Activated naive CD8-positive, alpha-beta T cell (primary cell): Measurements from ENCODE around the gene SMCHD1.
"Not testable (repeated sequence)": the region's sequence is repeated elsewhere in the genome, so short reads cannot be mapped to it uniquely, and the experiment has no call there.

ENCODE experiments used
- H3K27ac Mint-ChIP-seq: one replicate; pipeline ENCODE4 v1.8.0; 2021; ENCODE audit warnings: mixed read lengths
- H3K27me3 Mint-ChIP-seq: one replicate; pipeline ENCODE4 v1.8.0; 2021; ENCODE audit warnings: mixed read lengths
- H3K36me3 Mint-ChIP-seq: one replicate; pipeline ENCODE4 v1.8.0; 2021; ENCODE audit warnings: mixed read lengths
- H3K4me1 Mint-ChIP-seq: one replicate; pipeline ENCODE4 v1.8.0; 2021; ENCODE audit warnings: low read depth, mixed read lengths
- H3K4me3 Mint-ChIP-seq: one replicate; pipeline ENCODE4 v1.8.0; 2021; ENCODE audit warnings: mild to moderate bottlenecking, mixed read lengths
- H3K9me3 Mint-ChIP-seq: one replicate; pipeline ENCODE4 v1.8.0; 2021; ENCODE audit warnings: low read depth, mixed read lengths

SMCHD1 gene

DNA sequence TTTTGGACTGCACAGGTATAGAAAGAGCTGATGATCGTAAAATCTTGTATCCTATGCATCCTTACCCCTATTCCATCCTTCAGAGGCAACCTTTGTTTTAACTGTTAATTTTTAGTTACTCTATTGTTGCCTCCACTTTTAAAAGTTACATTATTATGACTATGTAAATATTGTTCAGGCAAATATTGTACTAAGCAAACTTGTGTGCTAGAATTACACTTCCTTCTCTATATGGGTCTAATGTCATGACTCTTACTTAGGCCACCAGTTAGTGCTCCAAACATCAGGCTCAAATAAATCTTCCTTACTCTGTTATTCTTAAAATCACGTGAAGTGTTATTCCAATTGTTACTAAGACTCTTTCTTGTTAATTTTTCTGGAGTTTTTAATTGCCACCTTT lies 143.8 kb downstream of the SMCHD1 start:
- Mint-ChIP-seq H3K9me3 (no peaks in the 10 kb centered on the region), H3K27ac (peak overlapping the region; percentile 42), H3K4me3 (no peak overlapping the region), H3K27me3 (no peaks in the 10 kb centered on the region), H3K4me1 (peaks cover 2% of the 10 kb centered on the region), H3K36me3 (peaks cover 20% of the 10 kb centered on the region)

DNA sequence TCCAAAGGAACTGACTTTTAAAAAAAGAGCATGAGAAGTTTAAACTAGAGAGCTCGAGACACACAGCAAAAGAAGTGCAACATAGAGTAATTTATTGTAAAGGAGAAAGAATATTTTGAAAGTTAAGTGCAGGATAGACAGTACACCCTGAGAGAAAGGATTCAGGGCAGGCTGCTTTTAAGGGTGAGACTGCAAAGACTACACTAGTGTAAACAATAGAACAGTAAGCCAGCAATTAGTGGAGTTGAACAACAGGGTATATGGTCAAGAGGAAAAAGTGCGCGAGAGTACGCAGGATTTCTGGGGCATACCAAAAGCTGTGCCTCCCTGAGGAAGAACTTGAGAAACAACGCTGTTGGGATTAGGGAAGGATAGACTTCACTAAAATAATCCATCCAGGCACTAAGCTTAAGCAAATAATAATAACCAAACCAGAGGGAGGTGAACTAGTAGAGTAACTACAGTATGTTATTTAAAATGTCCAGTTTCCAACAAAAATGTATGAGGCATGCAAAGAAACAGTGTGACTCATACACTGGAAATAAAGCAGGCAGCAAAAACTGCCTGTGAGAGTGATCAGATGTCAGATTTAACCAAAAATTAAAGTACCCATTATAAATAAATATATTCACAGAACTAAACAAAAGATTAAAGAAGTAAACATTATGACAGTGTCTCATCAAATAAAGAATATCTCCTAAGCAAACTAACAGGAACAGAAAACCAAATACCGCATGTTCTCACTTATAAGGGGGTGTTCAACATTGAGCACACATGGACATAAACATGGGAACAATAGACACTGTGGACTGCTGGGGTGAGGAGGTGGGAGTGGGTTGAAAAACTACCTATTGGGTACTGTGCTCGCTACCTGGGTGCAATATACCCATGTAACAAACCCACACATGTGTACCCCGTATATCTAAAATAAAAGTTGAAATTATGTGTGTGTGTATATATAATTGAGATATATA lies 150.7 kb downstream of the SMCHD1 start:
- peaks cover 17% of the 10 kb centered on the region for H3K36me3 Mint-ChIP-seq
- peak overlapping the region; percentile 61 for H3K27ac Mint-ChIP-seq
- no peak overlapping the region for H3K4me3 Mint-ChIP-seq
- H3K9me3 Mint-ChIP-seq, result peaks cover 9% of the 10 kb centered on the region
- no peaks in the 10 kb centered on the region for H3K4me1 Mint-ChIP-seq
- H3K27me3 Mint-ChIP-seq, result no peaks in the 10 kb centered on the region

DNA sequence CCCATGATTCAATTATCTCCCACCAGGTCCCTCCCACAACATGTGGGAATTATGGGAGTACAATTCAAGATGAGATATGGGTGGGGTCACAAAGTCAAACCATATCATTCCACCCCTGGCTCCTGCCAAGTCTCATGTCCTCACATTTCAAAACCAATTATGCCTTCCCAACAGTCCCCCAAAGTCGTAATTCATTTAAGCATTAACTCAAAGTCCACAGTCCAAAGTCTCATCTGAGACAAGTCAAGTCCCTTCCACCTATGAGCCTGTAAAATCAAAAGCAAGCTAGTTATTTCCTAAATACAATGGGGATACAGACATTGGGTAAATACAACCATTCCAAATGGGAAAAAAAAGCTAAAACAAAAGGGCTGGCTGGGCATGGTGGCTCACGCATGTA lies 153.1 kb downstream of the SMCHD1 start:
- Mint-ChIP-seq H3K9me3 (peaks cover 27% of the 10 kb centered on the region), H3K36me3 (peaks cover 21% of the 10 kb centered on the region)
- H3K4me3 Mint-ChIP-seq, H3K4me1 Mint-ChIP-seq, H3K27ac Mint-ChIP-seq, H3K27me3 Mint-ChIP-seq: not testable (repeated sequence)

DNA sequence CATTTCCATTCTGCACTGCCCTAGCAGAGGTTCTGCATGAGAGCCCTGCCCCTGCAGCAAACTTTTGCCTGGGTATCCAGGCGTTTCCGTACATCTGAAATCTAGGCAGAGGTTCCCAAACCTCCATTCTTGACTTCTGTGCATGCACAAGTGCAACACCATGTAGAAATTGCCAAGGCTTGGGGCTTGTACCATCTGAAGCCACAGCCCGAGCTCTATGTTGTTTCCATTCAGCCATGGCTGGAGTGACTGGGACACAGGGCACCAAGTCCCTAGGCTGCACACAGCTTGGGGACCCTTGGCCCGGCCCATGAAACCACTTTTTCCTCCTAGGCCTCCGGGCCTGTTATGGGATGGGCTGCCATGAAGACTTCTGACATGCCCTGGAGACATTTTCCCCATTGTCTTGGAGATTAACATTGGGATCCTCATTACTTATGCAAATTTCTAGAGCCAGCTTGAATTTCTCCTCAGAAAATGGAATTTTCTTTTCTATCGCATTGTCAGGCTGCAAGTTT lies 154.2 kb downstream of the SMCHD1 start:
- H3K27me3 Mint-ChIP-seq, H3K27ac Mint-ChIP-seq: not testable (repeated sequence)

DNA sequence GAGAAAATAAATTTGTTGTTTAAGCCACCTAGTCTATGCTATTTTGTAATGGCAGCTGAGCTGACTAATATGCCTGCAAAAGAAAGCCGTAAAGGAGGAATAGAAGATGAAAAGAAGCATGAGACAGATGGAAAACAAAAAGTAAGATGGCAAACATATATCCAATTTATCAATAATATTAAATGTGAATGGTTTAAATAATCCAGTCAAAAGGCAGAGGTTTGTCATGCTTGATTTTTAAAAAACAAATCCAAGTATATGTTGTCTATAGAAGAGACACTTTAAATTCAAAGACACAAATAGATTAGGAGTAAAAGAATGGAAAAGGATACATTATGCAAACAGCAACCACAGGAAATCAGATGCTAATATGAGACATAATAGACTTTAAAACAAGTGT lies 155.9 kb downstream of the SMCHD1 start:
- Mint-ChIP-seq H3K36me3 (peaks cover 29% of the 10 kb centered on the region), H3K4me3 (no peak overlapping the region), H3K4me1 (no peaks in the 10 kb centered on the region), H3K9me3 (peaks cover 38% of the 10 kb centered on the region), H3K27me3 (no peaks in the 10 kb centered on the region), H3K27ac (no peak overlapping the region)

More for the DNA sequence above, 154.2 kb downstream of the SMCHD1 start:
- H3K4me3 Mint-ChIP-seq, H3K4me1 Mint-ChIP-seq: not testable (repeated sequence)
- peaks cover 23% of the 10 kb centered on the region for H3K36me3 Mint-ChIP-seq
- peaks cover 32% of the 10 kb centered on the region for H3K9me3 Mint-ChIP-seq

DNA sequence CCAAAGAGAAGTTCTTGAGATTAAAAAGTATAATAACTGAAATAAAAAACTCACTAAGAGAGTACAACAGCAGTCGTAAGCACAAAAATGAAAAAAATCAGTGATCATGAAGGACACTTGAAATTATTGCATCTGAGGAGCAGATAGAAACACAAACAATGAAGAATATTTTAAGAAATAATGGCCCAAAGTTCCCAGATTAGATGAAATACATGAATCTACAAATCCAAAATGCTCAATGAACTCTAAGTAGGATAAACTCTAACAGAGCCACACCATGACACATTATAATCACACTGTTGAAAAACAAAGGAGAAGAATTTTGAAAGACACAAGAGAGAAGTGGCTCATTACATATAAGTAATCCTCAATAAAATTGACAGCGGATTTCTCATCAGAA lies 159.4 kb downstream of the SMCHD1 start:
- Mint-ChIP-seq H3K4me3 (no peak overlapping the region), H3K27me3 (no peaks in the 10 kb centered on the region), H3K9me3 (peaks cover 43% of the 10 kb centered on the region), H3K36me3 (peaks cover 24% of the 10 kb centered on the region), H3K4me1 (no peaks in the 10 kb centered on the region), H3K27ac (no peak overlapping the region)

DNA sequence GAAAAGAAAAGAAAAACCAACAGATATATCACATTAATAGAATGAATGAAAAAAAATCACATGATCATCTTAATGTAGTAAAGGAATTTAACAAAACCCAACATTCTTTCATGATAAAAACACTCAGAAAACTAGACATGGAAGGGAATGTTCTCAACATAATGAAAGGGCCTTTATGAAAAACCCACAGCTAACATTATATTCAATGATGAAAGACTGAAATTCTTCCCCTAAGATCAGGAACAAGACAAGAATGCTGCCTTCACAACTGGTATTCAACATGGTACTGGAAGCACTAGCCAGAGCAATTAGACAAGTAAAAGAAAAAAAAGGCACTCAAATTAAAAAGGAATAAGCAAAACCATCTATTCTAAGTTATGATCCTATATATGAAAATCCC lies 162.8 kb downstream of the SMCHD1 start:
- Mint-ChIP-seq H3K9me3 (peaks cover 16% of the 10 kb centered on the region), H3K27ac (no peak overlapping the region), H3K4me1 (no peaks in the 10 kb centered on the region), H3K27me3 (no peaks in the 10 kb centered on the region), H3K4me3 (no peak overlapping the region), H3K36me3 (peaks cover 14% of the 10 kb centered on the region)

DNA sequence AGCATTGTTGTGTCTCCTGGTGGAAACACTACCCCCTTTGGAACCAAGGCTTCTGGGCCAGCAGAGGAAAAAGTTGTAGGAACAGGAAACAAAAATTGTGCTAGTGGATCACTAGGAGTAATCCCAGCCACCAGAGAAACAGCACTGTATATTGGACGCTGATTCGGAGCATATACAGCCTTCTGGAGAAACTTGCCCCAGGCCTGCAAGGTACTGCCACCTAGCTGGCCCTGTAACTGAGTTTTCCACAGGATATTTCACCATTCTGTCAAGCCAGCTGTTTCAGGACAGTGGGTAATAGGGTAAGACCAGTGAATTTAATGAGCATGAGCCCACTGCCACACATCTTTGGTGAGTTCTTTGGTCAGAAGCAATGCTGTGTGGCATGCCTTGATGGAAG lies 166.2 kb downstream of the SMCHD1 start:
- H3K36me3 Mint-ChIP-seq, result peaks cover 3% of the 10 kb centered on the region
- no peak overlapping the region for H3K27ac Mint-ChIP-seq
- H3K9me3 Mint-ChIP-seq, result peaks cover 5% of the 10 kb centered on the region
- H3K27me3 Mint-ChIP-seq, result no peaks in the 10 kb centered on the region
- H3K4me3 Mint-ChIP-seq, result no peak overlapping the region
- no peaks in the 10 kb centered on the region for H3K4me1 Mint-ChIP-seq

DNA sequence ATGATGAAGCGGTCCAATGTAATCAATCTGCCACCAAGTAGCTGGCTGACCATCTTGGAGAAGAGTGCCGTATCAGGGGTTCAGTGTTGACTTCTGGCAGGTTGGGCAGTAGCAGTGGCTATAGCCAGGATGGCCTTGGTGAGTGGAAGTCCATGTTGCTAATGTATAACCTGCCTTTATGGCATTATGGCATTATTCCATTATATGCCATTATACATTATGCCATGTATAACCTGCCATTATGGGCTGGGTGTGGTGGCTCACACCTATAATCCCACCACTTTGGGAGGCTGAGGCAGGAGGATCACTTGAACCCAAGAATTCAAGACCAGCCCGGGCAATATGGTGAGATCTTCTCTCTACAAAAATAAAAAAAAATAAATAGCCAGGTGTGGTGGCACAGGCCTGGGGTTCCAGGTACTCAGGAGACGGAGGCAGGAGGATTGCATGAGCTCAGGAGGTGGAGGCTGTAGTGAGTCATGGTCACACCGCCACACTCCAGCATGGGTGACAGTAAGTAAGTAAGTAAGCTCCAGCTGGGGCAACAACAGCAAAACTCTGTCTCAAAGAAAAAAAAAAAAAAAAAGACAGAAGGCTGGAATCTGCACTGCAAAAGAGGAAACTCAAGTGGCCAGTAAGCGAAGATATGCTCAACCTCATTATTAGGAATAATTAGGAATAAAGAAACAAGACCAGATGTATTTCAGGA lies 166.8 kb downstream of the SMCHD1 start:
- no peak overlapping the region for H3K27ac Mint-ChIP-seq
- peaks cover 5% of the 10 kb centered on the region for H3K9me3 Mint-ChIP-seq
- no peak overlapping the region for H3K4me3 Mint-ChIP-seq
- peaks cover 3% of the 10 kb centered on the region for H3K36me3 Mint-ChIP-seq
- H3K27me3 Mint-ChIP-seq, result no peaks in the 10 kb centered on the region
- no peaks in the 10 kb centered on the region for H3K4me1 Mint-ChIP-seq

DNA sequence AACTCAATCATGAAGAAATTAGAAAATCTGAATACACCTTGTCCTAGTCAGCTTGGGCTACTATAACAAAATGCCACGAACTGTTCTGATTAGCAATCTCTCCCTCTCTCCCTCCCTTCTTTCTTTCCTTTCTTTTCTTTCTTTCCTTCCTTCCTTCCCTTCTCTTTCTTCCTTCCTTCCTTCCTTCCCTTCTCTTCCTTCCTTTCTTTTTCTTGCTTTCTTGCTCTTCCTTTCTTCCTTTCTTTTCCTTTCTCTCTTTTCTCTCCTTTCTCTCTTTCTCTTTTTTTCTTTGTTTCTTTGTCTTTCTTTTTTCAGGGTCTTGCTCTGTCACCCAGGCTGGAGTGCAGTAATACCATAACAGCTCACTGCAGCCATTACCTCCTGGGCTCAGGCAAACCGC lies 167.7 kb downstream of the SMCHD1 start:
- Mint-ChIP-seq H3K4me3 (no peak overlapping the region), H3K36me3 (peaks cover 3% of the 10 kb centered on the region), H3K27me3 (no peaks in the 10 kb centered on the region), H3K4me1 (no peaks in the 10 kb centered on the region), H3K27ac (no peak overlapping the region), H3K9me3 (peaks cover 4% of the 10 kb centered on the region)

DNA sequence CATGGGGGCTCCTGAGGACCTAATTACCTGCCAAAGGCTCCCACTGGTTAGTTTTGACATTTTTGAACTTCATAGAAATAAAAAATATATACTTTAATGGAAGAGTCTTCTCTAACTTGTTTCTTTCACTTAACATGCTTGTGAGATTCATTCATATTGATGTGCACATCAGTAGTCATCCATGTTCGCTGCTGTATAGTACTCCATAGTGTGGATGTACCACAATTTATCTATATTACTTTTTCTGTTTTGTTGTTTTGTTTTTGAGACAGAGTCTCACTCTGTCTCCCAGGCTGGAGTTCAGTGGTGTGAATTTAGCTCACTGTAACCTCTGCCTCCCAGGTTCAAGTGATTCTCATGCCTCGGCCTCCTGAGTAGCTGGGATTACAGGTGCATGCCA lies 168.4 kb downstream of the SMCHD1 start:
- Mint-ChIP-seq H3K4me3 (no peak overlapping the region), H3K4me1 (no peaks in the 10 kb centered on the region), H3K36me3 (peaks cover 2% of the 10 kb centered on the region), H3K27ac (no peak overlapping the region), H3K9me3 (no peaks in the 10 kb centered on the region), H3K27me3 (no peaks in the 10 kb centered on the region)

DNA sequence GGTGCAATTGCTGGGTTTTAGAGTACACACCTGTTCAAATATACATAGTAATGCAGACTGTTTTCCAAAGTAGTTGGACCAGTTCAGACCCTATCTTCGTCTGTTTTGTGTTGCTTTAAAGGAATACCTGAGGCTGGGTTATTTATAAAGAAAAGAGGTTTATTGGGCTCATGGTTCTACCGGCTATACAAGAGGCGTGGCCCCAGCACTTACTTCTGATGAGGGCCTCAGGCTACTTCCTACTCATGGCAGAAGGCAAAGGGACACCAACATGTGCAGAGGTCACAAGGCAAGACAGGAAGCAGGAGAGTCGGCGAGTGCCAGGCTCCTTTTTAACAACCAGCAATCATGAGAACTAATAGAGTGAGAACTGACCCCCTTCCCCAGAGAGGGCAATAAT lies 169.3 kb downstream of the SMCHD1 start:
- Mint-ChIP-seq H3K9me3 (no peaks in the 10 kb centered on the region), H3K36me3 (no peaks in the 10 kb centered on the region), H3K27ac (no peak overlapping the region), H3K4me3 (no peak overlapping the region), H3K4me1 (no peaks in the 10 kb centered on the region), H3K27me3 (no peaks in the 10 kb centered on the region)

DNA sequence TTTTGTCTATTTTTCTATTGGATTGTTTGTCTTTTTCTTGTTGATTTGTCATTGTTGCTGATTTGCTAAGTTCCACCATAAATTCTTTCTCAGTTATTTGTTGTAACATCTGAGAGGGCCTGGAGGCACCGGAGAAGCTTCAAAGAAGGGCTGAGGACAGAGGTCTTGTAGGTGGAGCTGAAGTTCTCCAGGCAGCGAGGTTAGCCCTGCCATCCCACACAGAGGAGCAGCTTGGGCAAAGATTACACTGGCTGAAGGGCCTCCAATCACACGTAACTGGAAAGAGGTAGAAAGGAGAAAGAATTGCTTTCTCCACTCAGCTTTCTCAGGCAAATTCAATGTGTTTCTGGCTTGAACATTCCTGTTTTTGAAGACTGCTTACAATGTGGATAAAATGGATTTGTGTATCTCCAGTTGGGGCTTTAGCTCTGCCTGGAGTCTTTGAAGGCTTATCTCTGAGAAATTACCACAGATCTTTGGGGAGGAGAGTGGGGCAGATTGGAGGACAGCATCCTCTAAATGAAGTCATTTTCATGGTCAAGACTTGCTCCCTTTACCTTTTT lies 170.2 kb downstream of the SMCHD1 start:
- Mint-ChIP-seq H3K4me1 (no peaks in the 10 kb centered on the region), H3K9me3 (no peaks in the 10 kb centered on the region), H3K36me3 (no peaks in the 10 kb centered on the region), H3K27ac (no peak overlapping the region), H3K27me3 (no peaks in the 10 kb centered on the region), H3K4me3 (no peak overlapping the region)

DNA sequence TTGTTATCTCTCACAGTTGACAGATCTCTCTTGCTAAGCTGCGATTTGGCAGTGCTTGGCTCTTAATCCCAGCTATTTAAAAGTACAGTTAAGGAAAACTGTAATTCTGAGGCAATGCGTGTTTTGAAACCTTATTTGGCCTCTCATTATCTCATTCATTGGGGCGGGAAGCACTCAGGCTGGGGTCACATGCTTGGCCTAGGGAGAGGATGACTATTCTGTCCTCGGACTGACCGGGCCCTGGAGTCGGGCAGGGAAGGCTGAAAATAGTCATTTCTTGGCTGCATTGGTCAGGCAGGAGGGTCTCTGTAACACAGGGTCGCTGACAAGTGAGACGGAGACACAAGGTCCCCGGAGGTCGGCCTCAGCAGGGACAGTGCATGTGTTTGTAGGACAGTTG lies 171.1 kb downstream of the SMCHD1 start:
- Mint-ChIP-seq H3K4me1 (no peaks in the 10 kb centered on the region), H3K4me3 (no peak overlapping the region), H3K27ac (no peak overlapping the region), H3K36me3 (no peaks in the 10 kb centered on the region), H3K9me3 (no peaks in the 10 kb centered on the region), H3K27me3 (no peaks in the 10 kb centered on the region)

DNA sequence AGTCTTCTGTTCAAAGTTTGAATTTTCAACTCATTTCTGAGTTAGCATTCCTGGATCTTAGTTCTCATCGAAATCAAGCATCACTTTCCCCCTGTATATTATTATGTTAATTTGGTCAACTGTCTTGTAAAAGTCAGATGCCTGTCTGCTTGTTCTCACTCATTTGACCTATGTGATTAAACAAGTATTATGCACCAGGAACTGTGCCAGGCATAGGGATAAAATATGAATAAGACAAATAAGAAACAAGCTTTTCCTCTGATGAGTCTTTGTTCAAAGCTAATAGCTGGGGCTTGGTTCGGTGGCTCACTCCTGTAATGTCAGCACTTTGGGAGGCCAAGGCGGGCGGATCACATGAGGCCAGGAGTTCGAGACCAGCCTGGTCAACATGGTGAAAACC lies 171.5 kb downstream of the SMCHD1 start:
- Mint-ChIP-seq H3K27ac (no peak overlapping the region), H3K36me3 (no peaks in the 10 kb centered on the region), H3K4me1 (no peaks in the 10 kb centered on the region), H3K4me3 (no peak overlapping the region), H3K27me3 (no peaks in the 10 kb centered on the region), H3K9me3 (no peaks in the 10 kb centered on the region)
